HepG2 (cell line): ENCODE measurements around the gene SLC38A3. TPM values are rescaled to one million over a fixed set of nuclear protein-coding genes. Genes with fewer than 3 reads are reported as not detected.

Source experiments
- BCL3 ChIP-seq: sonication (generic); formaldehyde crosslinking; IDR thresholded peaks from 2 replicates; pipeline ENCODE4 v1.5.1; 2020; ENCODE audit warnings: mild to moderate bottlenecking, missing genetic modification reagents, moderate library complexity
- ELF3 ChIP-seq: IDR thresholded peaks from 2 replicates; pipeline ENCODE4 v1.6.1; 2016; ENCODE audit warnings: missing genetic modification reagents, missing compliant biosample characterization
- HOXA7 ChIP-seq: sonication (generic); formaldehyde crosslinking; IDR thresholded peaks from 2 replicates; pipeline ENCODE4 v1.8.1; 2022; ENCODE audit warnings: mild to moderate bottlenecking, missing genetic modification reagents, moderate library complexity
- IKZF1 ChIP-seq: fragments of 450-650 bp; IDR thresholded peaks from 2 replicates; pipeline ENCODE4 v1.7.1; 2016
- IRF2 ChIP-seq: IDR thresholded peaks from 2 replicates; pipeline ENCODE4 v1.6.1; 2018; ENCODE audit warnings: missing genetic modification reagents, missing compliant biosample characterization
- IRX3 ChIP-seq: sonication (generic); formaldehyde crosslinking; IDR thresholded peaks from 2 replicates; pipeline ENCODE4 v1.8.1; 2023; ENCODE audit warnings: mild to moderate bottlenecking, low read depth, missing genetic modification reagents, borderline replicate concordance
- MLLT10 ChIP-seq: sonication (generic); formaldehyde crosslinking; IDR thresholded peaks from 2 replicates; pipeline ENCODE4 v1.4.0; 2020; ENCODE audit warnings: missing genetic modification reagents
- PAX8 ChIP-seq: sonication (generic); formaldehyde crosslinking; IDR thresholded peaks from 2 replicates; pipeline ENCODE4 v1.8.0; 2022; ENCODE audit warnings: mild to moderate bottlenecking, missing genetic modification reagents, borderline replicate concordance
- SP1 ChIP-seq, 2 experiments: fragments of 450-650 bp in 1 of 2; sonication (generic) in 1 of 2; formaldehyde crosslinking in 1 of 2; IDR thresholded peaks; 2 replicates each; pipeline versions ENCODE4 v1.4.0 to v1.6.1; 2016 to 2020; ENCODE audit warnings: missing genetic modification reagents in 1 of 2
- SRY ChIP-seq: sonication (generic); formaldehyde crosslinking; IDR thresholded peaks from 2 replicates; pipeline ENCODE4 v1.8.0; 2022; ENCODE audit warnings: mild to moderate bottlenecking, missing genetic modification reagents
- SYNCRIP ChIP-seq: fragments of 200-400 bp; formaldehyde crosslinking; IDR thresholded peaks from 2 replicates; pipeline ENCODE4 v1.6.1; 2018; ENCODE audit warnings: mild to moderate bottlenecking, low read depth, low read length; ENCODE audit not compliant: insufficient read depth
- U2AF1 ChIP-seq: fragments of 200-400 bp; formaldehyde crosslinking; optimal IDR thresholded peaks from 2 replicates; pipeline ENCODE3; 2017; ENCODE audit warnings: mild to moderate bottlenecking, low read depth, low read length
- ZBTB1 ChIP-seq: sonication (generic); formaldehyde crosslinking; IDR thresholded peaks from 2 replicates; pipeline ENCODE4 v1.4.0; 2020; ENCODE audit warnings: missing genetic modification reagents, borderline replicate concordance
- ZBTB7A ChIP-seq: sonication (generic); formaldehyde crosslinking; IDR thresholded peaks from 2 replicates; pipeline ENCODE4 v1.8.0; 2022; ENCODE audit warnings: mild to moderate bottlenecking, missing genetic modification reagents
- ZEB1 ChIP-seq: IDR thresholded peaks from 2 replicates; pipeline ENCODE4 v1.6.1; 2012; ENCODE audit warnings: mild to moderate bottlenecking, low read depth, inconsistent platforms; ENCODE audit not compliant: insufficient replicate concordance
- ZFP36L2 ChIP-seq: sonication (generic); formaldehyde crosslinking; IDR thresholded peaks from 2 replicates; pipeline ENCODE4 v1.4.0; 2020; ENCODE audit warnings: missing genetic modification reagents
- ZGPAT ChIP-seq: IDR thresholded peaks from 2 replicates; pipeline ENCODE4 v1.6.1; 2016; ENCODE audit warnings: mild to moderate bottlenecking
- ZNF615 ChIP-seq: sonication (generic); formaldehyde crosslinking; IDR thresholded peaks from 2 replicates; pipeline ENCODE4 v1.5.0; 2020; ENCODE audit warnings: mild to moderate bottlenecking, missing genetic modification reagents, borderline replicate concordance
- ZNF670 ChIP-seq: sonication (generic); formaldehyde crosslinking; IDR thresholded peaks from 2 replicates; pipeline ENCODE4 v1.8.0; 2022; ENCODE audit warnings: mild to moderate bottlenecking, missing genetic modification reagents, borderline replicate concordance
- polyA plus RNA-seq, 8 experiments: library from polyadenylated mRNA; depleted of rRNA in 3 of 8; stranded (reverse) in 7 of 8; unstranded in 1 of 8; fragments of >200 nt; fragmentation: Illumina TruSeq in 4 of 8; extraction: Trizol in 4 of 8; gene quantifications; 2 replicates each; pipeline versions ENCODE4 v1.2.1 to v1.2.3, GENCODE V29; 2011 to 2016; ENCODE audit warnings: low read depth in 4 of 8, missing spikeins in 1 of 8, mixed read lengths in 1 of 8; ENCODE audit not compliant: insufficient read depth in 1 of 8
- total RNA-seq, 5 experiments: library from RNA; depleted of rRNA; stranded (reverse); fragments of >200 nt; fragmentation: Illumina TruSeq; extraction: Trizol; gene quantifications; 2 replicates each; pipeline ENCODE4 v1.2.3, GENCODE V29; 2016; ENCODE audit warnings: low read depth in 1 of 5
- TF ChIP-seq, protein P1 (sequence below): sonication (generic); formaldehyde crosslinking; IDR thresholded peaks from 2 replicates; pipeline ENCODE4 v1.5.0; 2020; ENCODE audit warnings: mild to moderate bottlenecking, missing genetic modification reagents
- TF ChIP-seq, protein P2 (sequence below): sonication (generic); formaldehyde crosslinking; IDR thresholded peaks from 2 replicates; pipeline ENCODE4 v1.8.0; 2022; ENCODE audit warnings: mild to moderate bottlenecking, missing genetic modification reagents, moderate library complexity
- TF ChIP-seq, protein P3 (sequence below): sonication (generic); formaldehyde crosslinking; IDR thresholded peaks from 2 replicates; pipeline ENCODE4 v1.5.1; 2020; ENCODE audit warnings: missing genetic modification reagents, mild to moderate bottlenecking, borderline replicate concordance

SLC38A3 gene
- total and polyA plus RNA-seq, 2 of the 13 experiments (the other 11 are each of a cell fraction or from before 2014, with no cell fraction given) = 29.8 to 164 TPM

DNA sequence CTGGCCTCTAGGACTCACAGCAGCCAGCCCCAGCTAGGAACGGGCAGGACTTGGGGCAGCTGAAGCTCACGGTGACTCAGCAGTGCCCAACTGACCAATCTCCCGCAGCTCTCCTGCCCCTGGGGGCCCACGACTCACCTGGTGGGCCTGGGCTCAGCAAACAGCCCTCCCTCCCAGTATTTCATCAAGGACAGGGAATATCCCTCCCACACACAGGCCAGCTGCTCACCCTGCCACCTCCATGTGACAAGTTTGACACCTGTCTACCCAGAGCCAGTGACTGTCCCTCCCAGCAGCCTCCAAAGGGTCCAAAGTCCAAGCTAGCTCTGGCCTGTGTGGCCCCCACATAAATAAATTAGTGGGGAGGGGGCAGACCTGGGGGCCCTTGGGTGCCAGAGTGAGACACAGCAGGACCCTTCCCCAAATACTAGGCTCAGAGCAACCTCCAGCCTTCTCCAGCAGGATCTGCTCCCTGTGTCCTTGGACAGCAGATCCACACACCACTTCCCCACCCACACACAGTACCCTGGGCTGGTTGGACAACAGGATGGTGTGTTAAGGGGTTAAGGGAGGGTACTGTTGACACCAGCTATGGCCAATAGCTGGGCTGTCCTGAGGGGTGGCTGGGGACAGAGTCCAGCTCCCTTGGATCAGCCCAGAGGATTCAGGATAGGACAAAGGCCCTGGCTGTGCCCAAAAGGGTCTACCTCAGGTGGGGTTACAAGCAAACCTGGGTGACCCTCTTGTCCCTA, 9.4 kb upstream of the SLC38A3 start (continued):
- TF ChIP-seq, protein P1, sequence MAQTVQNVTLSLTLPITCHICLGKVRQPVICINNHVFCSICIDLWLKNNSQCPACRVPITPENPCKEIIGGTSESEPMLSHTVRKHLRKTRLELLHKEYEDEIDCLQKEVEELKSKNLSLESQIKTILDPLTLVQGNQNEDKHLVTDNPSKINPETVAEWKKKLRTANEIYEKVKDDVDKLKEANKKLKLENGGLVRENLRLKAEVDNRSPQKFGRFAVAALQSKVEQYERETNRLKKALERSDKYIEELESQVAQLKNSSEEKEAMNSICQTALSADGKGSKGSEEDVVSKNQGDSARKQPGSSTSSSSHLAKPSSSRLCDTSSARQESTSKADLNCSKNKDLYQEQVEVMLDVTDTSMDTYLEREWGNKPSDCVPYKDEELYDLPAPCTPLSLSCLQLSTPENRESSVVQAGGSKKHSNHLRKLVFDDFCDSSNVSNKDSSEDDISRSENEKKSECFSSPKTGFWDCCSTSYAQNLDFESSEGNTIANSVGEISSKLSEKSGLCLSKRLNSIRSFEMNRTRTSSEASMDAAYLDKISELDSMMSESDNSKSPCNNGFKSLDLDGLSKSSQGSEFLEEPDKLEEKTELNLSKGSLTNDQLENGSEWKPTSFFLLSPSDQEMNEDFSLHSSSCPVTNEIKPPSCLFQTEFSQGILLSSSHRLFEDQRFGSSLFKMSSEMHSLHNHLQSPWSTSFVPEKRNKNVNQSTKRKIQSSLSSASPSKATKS (CRISPR knock-in tag) = peak; percentile 86; the same call in 1 of the 2 replicates
- peak; percentile 82; the same call in 1 of the 2 replicates for TF ChIP-seq IRF2
- no peak for TF ChIP-seq ZBTB1 (CRISPR knock-in tag)
- no peak for TF ChIP-seq PAX8
- no peak; the same call in 1 of the 2 replicates for TF ChIP-seq HOXA7 (CRISPR knock-in tag)
- no peak for TF ChIP-seq IKZF1
- TF ChIP-seq, protein P2, sequence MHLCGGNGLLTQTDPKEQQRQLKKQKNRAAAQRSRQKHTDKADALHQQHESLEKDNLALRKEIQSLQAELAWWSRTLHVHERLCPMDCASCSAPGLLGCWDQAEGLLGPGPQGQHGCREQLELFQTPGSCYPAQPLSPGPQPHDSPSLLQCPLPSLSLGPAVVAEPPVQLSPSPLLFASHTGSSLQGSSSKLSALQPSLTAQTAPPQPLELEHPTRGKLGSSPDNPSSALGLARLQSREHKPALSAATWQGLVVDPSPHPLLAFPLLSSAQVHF (CRISPR knock-in tag) = peak; percentile 85
- TF ChIP-seq MLLT10 (CRISPR knock-in tag) = no peak
- TF ChIP-seq SRY (CRISPR knock-in tag) = peak; percentile 55
- peak; percentile 89 for TF ChIP-seq IRX3
- no peak for TF ChIP-seq ZFP36L2 (CRISPR knock-in tag)
- TF ChIP-seq ZGPAT (CRISPR knock-in tag) = peak; percentile 93
- peak; percentile 99 for TF ChIP-seq ZBTB7A (CRISPR knock-in tag)
- TF ChIP-seq BCL3 (CRISPR knock-in tag) = peak; percentile 89
- TF ChIP-seq SYNCRIP = no peak
- TF ChIP-seq ELF3 (CRISPR knock-in tag) = peak; percentile 81; the same call in 1 of the 2 replicates
- peak; percentile 73; the same call in 1 of the 2 replicates for TF ChIP-seq ZNF670
- no peak for TF ChIP-seq SP1 (IDR thresholded peaks at IDR 0.05)
- TF ChIP-seq SP1 (CRISPR knock-in tag; IDR thresholded peaks at IDR 0.05) = peak; percentile 55; the same call in 1 of the 2 replicates
- no peak for TF ChIP-seq ZNF615 (CRISPR knock-in tag)
- peak; percentile 70 for TF ChIP-seq U2AF1
- TF ChIP-seq ZEB1 = no peak
- TF ChIP-seq, protein P3, sequence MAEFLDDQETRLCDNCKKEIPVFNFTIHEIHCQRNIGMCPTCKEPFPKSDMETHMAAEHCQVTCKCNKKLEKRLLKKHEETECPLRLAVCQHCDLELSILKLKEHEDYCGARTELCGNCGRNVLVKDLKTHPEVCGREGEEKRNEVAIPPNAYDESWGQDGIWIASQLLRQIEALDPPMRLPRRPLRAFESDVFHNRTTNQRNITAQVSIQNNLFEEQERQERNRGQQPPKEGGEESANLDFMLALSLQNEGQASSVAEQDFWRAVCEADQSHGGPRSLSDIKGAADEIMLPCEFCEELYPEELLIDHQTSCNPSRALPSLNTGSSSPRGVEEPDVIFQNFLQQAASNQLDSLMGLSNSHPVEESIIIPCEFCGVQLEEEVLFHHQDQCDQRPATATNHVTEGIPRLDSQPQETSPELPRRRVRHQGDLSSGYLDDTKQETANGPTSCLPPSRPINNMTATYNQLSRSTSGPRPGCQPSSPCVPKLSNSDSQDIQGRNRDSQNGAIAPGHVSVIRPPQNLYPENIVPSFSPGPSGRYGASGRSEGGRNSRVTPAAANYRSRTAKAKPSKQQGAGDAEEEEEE (CRISPR knock-in tag) = peak; percentile 15; the same call in 1 of the 2 replicates
